ENCODE data around the gene MAPK8IP2.

The MAPK8IP2 gene

DNA sequence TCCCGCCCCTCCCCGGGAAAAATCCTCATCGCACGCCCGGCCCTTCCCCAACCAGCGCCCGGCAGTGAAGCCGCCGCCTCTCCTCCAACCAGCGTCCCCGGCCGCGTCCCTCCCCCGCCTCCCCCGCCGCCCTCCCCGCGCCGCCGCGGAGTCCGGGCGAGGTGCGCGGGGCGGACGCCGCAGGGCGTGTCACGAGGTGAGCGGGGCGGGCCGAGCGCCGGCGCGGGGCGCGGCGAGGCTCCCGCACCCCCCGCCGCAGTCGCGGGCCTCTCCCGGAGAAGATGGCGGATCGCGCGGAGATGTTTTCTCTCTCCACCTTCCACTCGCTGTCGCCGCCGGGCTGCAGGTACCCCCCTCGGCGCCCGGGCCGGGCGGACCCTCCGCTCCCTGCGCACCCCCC lies at the start of gene MAPK8IP2:
MAPK8IP2 (plus strand) TSS at position 256 of the 400 bp plus-strand sequence; CDS start at position 282, 26 bp downstream.
- DNase-seq, result peak; percentile 38

- DNase-seq, result no peak
Observed at GRCh38 chr22:50551160-50551752, 49.3 kb upstream of the MAPK8IP2 start.

GRCh38 chr22:50553310-50553709 lies 47.3 kb upstream of the MAPK8IP2 start:
- no peak for DNase-seq

DNA sequence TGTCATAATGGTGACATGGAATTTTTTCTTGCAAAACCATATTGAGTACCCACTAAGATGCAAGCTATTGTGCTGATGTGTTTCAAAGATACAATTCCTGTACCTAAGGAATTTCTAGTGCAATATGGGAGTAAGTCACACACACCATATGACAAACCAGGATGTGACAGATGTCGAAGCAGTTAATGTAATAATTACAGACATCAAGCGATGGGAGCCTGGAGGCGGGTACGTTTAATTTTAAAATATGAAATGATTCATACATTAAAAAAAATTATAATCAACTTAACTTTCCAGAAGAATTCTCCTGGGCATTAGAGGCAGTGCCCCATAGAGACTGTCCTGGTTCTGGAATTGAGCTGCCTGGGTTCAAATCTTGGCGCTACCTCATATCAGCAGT lies 43.9 kb upstream of the MAPK8IP2 start:
- no peak for DNase-seq

DNA sequence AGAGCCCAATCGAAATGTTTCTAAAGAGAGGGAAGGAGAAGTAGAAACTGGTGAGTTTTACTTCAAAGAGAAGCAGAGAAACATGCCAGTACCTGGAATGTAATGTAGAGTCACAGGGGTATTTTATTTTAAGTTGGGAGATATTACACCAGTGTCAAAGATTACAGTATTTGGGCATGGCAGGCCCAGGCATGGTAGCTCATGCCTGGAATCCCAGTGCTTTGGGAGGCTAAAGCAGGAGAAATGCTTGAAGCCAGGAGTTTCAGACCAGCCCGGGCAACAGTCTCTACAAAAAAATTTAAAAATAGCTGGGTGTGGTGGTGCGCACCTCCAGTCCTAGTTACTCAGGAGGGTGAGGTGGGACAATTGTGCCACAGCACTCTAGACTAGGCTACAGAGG lies 40.6 kb upstream of the MAPK8IP2 start:
- no peak for DNase-seq

GRCh38 chr22:50561401-50562358 lies 38.9 kb upstream of the MAPK8IP2 start:
- no peak for DNase-seq

DNA sequence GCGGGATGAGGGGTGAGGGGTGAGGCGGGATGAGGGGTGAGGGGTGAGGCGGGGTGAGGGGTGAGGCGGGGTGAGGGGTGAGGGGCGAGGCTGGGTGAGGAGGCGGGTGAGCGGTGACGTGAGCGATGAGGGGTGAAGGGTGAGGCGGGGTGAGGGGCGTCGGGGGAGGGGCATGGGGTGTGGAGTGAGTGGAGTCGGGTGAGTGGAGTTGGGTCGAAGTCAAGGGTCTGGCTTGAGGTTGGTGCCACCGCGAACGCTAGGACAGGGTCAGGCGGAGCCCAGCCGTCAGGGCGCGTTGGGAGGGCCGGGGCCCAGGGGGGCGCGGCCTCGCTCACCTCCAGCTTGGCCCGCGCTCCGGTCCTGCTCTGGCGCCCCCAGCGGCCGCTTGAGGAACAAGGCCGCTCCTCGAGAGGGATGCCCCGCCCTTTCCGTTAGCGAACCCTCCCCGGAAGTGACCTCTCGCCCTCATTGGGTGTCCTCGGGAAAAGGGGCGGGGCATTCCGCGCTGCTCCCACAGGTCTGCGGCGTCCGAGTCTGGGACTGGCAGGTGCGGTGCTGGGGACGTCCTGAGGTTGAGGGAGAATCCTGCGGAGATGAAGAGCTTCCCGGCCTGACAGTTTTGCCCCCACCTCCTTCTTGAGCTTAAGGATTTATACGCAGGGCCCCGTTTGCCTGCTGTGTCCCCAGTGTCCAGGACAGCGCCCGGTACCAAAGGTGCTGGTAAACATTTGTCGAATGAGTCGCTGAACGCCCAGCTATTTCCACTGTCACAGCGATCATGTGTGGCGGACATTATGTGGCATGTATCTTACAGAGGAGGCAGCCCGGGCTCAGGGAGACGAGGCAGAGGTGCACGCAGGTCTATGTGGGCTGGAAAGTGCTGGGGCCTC lies 37.8 kb upstream of the MAPK8IP2 start, which contains the start of gene SYCE3:
SYCE3 (minus strand) TSS at position 397 of the 890 bp plus-strand sequence. CDS start 6,514 bp downstream, outside the sequence.
- DNase-seq, result peak; percentile 83

DNA sequence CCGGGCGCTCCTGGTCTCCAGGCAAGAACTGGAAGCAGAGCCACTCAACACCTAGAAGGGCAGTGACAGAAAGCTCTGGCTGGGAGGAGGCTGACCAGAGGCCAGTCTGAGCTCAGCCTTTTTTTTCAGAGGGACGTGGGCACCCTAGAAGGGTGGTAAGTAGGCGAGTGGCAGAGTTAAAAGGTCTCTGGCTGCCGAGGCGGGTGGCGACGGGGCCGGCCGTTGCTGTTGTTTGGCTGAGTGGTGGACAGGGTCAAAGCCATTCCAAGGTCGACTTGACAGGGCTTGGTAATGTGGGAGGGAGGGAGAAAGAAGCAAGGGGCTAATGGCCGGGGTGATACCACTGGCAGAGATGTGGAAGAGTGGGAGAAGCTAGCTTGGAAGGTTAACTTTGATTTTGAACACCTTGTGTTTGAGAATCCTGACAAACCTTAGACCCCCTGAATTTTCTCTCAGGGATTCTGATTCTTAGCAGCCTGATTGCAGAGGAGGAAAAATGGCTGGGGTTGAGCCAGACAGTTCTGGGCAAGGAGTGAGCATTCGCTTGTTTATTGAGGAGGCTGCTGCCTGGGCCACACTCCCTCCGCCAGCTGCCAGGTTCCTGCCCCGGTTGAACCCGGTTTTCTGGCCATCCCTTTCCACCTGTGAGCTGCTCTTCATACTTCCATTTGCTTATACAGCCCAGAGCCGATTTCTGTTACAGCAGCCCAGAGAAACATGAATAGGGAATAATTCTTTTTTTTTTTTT lies 37.0 kb upstream of the MAPK8IP2 start:
- no peak for DNase-seq

GRCh38 chr22:50564289-50564688 lies 36.3 kb upstream of the MAPK8IP2 start:
- DNase-seq, result no peak

DNA sequence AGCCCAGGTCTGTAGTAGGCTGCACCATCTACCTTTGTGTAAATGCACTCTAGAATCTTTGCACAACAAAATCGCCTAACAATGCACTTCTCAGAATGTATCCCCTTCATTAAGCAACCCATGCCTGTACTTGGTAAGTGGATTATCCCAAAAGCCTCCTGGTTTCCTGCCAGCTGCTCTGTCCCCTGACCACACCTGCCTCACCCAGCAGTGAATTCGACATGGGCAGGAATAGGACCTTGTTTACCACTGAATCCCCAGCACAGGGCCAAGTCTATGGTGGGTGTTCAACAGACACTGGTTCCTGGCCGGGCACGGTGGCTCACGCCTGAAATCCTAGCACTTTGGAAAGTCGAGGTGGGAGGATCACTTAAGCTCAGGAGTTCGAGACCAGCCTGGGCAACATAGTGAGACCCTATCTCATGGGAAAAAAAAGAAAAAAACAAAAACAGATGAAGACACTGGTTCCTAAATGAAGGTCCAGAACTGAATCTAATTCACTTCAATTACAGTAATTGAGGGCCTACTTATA lies 32.8 kb upstream of the MAPK8IP2 start:
- no peak for DNase-seq

- no peak for DNase-seq
Observed at GRCh38 chr22:50568626-50569025, 32.0 kb upstream of the MAPK8IP2 start.

DNA sequence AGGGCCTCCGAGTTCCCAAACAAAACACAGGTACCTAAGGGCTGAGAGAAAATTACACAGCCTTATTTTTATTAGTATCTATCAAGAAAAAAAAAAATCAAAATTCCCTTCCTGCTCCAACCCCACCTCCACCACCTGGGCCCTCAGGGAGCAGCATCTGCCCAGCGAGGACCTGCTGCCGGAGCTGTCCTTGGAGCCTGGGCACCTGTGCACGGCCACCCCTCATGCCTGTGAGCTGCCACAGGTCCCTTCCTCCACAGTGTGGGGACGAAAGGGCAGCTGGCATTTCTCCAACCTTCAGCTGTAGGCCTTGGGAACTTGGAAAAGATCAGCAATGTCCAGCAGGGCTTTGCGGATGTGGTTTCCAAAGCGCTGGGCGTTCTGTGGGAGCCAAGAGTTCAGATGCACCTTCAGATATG lies 31.5 kb upstream of the MAPK8IP2 start:
- DNase-seq, result no peak

DNA sequence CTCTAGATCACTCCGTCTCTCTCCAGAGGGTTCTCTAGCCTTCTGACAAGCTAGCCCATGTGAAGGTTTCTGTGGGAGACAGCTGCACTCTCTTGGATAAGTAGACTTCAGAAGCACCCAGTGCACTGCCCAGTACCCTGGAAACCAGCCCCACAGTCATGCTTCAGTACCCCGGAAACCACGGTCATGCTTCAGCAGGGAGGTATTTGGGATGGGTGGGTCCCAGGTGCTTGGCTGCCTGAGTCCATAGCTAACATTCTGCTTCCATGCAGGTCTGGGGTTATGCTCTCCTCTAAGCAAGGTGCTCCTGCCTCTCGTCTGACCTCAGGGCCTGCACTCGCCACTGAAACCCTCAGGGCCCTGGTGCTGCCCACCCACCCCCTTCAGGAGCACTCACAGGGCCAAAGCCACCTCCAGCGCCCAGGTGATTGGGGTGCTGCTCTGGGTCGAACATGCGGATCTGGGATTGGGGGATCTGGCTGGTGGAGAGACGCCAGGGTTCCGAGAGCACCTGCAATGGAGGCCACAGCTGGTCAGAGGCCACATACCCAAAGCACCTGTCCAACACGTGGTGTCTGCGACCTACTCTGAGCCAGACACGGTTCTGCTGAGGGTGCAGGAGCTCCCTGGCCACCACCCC lies 30.6 kb upstream of the MAPK8IP2 start:
- DNase-seq, result no peak

- no peak for DNase-seq
Observed at GRCh38 chr22:50570861-50571260, 29.7 kb upstream of the MAPK8IP2 start.

GRCh38 chr22:50571264-50572175 lies 29.1 kb upstream of the MAPK8IP2 start:
- no peak for DNase-seq

DNA sequence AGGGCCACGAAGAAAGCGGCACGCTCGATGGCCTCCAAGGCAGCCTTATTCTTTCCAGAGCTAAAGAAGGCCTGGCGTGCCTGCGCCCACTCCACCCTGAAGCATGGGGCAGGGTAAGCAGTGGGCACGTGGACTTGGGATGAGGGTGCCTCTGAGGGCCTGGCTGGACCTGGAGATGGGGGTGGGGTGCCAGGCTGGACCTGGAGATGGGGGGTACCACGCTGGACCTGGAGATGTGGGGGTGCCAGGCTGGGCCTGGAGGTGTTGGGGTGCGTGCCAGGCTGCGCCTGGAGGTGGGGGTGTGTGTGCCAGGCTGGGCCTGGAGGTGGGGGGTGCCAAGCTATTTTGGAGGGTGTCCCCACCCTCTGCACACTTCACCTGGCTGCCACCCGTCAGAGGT lies 27.6 kb upstream of the MAPK8IP2 start:
- DNase-seq, result no peak

DNA sequence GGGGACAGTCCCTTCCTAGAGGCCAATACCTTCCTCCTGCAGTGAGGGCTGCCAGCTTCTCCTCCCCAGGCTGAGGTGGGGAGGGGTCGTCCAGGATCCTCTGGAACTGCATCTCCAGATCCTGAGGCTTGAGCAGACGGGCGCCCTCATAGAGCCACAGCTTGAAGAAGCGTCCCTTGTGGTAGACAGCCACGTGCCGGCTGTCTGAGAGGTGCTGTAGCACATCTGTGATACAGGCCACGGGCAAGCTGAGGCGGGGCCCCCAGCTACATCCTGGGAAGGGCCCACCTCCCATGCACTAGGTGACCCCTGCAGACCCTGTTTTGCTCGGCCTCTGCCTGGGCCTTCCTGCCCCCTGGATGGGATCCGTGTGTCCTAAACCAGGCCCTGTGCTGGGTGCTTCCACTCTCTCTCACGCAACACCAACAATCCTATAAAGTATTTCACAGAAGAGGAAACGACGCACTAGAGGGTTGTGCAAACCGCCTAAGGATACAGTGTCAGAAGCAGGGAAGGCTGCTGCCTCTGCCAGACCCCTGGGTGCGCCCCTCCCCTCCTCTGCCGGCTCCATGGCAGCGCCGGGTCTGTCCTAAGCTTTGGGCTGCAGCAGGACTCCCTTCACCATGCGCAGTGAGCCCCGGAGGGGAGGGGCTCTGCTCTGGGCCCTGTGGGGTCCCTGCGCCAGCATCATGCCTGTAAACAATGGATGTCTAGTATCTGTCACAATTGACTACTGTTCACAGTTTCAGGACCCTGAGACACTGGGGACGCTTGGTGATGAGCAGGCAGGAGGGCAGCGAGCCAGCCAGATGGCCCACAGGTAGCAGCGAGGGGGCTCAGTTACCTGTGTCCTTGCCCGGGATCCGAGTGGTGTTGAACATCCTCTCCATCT lies 26.9 kb upstream of the MAPK8IP2 start:
- DNase-seq, result no peak

DNA sequence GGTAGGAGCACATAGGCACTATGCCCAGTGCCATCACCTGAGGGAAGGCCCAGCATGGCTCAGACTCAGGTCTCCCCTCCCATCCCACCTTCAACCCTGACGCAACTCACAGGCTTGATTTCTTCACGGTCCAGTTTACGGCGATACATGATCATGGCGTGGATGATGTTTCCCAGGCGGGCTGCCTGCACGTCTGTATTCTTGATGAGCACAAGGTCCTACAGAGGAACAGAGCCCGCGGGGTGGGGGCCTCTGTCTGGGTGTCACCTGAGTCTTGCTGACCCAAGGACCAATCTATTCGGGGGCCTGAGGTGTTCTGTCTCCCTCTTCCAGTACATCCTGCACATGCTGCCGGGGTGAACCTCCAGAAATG lies 26.2 kb upstream of the MAPK8IP2 start:
- DNase-seq, result no peak

DNA sequence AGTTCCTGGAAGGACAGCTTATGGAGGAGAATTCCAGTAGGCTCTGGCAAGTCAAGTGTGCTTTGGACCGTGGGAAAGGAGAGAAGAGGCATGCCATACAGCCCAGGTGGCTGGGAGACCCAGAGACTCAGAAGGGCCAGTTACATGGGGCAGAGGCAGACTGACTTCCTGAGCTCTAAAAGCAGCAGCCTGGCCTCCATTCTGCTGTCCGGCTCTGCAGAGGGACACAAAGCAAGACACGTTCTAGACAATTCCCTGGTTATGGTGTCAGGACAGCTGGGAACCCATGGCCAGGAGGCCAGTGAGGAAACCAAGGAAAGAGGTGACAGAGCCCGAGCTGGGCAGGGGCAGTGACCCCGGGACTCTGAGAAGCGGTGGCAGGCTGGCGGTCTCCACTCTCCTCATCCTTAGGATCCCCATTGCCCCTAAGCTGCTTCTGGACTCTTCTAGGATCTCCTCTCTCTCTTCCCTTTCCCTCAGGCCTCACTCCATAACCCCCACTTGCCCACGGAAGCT lies 25.1 kb upstream of the MAPK8IP2 start:
- DNase-seq, result no peak

Data from NCI-H774 (cell line).